Panc1 (cell line): ENCODE data around the gene LAIR2. TPM values are rescaled to one million over a fixed set of nuclear protein-coding genes. Genes with fewer than 3 reads are reported as not detected.
A peak's percentile ranks its signal among the peaks of the same experiment; 100 is the strongest.

Experiments used
- ATAC-seq: fragments of 200-7000 bp; cut with Tn5 transposase; 2 replicates; pipeline ENCODE4 v1.9.1; 2020; ENCODE audit warnings: mild to moderate bottlenecking, moderate library complexity
- BruUV-seq: library from RNA; stranded (reverse); fragments of 400-500 nt; replicated peaks from 2 replicates; lab custom pipeline; 2021; lab: Mats Ljungman, UMichigan
- CTCF ChIA-PET: fragments of 300-600 bp; sonication (Branson Sonifier 250); formaldehyde crosslinking; loops from one replicate; lab custom pipeline; 2022; ENCODE audit warnings: antibody characterized with exemption; lab: Charles Lee
- POLR2A ChIA-PET: fragments of 300-600 bp; sonication (Branson Sonifier 250); formaldehyde crosslinking; loops from one replicate; lab custom pipeline; 2022; ENCODE audit warnings: antibody characterized with exemption; lab: Charles Lee
- DNase-seq: peaks from one replicate; pipeline ENCODE4 v3.0.0-alpha.2; 2010; ENCODE audit warnings: low read depth, low spot score
- H3K27ac ChIP-seq: 2 replicates; pipeline ENCODE4 v1.5.1; 2011; ENCODE audit warnings: mild to moderate bottlenecking, low read length, inconsistent platforms
- H3K27me3 ChIP-seq: fragments of 200-500 bp; sonication (Bioruptor generic); 2 replicates; pipeline ENCODE4 v1.6.0; 2014; ENCODE audit warnings: low read length, inconsistent platforms; ENCODE audit not compliant: control insufficient read depth, insufficient read depth
- H3K36me3 ChIP-seq: fragments of 200-500 bp; sonication (Bioruptor generic); 2 replicates; pipeline ENCODE4 v1.5.1; 2014; ENCODE audit warnings: inconsistent platforms, mild to moderate bottlenecking, low read length, moderate library complexity; ENCODE audit not compliant: control insufficient read depth, insufficient read depth
- H3K4me1 ChIP-seq: 2 replicates; pipeline ENCODE4 v1.5.1; 2011; ENCODE audit warnings: inconsistent platforms, mild to moderate bottlenecking, low read length, moderate library complexity; ENCODE audit not compliant: control insufficient read depth, insufficient read depth
- H3K4me3 ChIP-seq, 2 experiments: 2 replicates each; pipeline ENCODE4 v1.5.1; 2011 to 2012; ENCODE audit warnings: low read depth in 2 of 2, low read length in 2 of 2, mild to moderate bottlenecking in 2 of 2, inconsistent platforms in 1 of 2, moderate library complexity in 1 of 2
- H3K9me3 ChIP-seq: fragments of 200-500 bp; sonication (Bioruptor generic); 2 replicates; pipeline ENCODE4 v1.5.1; 2014; ENCODE audit warnings: low read depth, mild to moderate bottlenecking, inconsistent platforms, low read length, moderate library complexity; ENCODE audit not compliant: control insufficient read depth, insufficient read depth
- CTCF ChIP-seq: fragments of 450-650 bp; IDR thresholded peaks from 2 replicates; pipeline ENCODE4 v1.5.1; 2017; ENCODE audit warnings: mild to moderate bottlenecking
- POLR2AphosphoS5 ChIP-seq: IDR thresholded peaks from 2 replicates; pipeline ENCODE4 v1.6.1; 2012; ENCODE audit warnings: mild to moderate bottlenecking, low read depth, low read length, moderate library complexity
- REST ChIP-seq, 2 experiments: IDR thresholded peaks; 2 replicates each; pipeline ENCODE4 v1.6.1; 2011 to 2012; ENCODE audit warnings: low read depth in 2 of 2, control low read depth in 1 of 2, low read length in 1 of 2, mild to moderate bottlenecking in 1 of 2, moderate library complexity in 1 of 2; ENCODE audit not compliant: insufficient read depth in 1 of 2
- SIN3A ChIP-seq: IDR thresholded peaks from 2 replicates; pipeline ENCODE4 v1.6.1; 2012; ENCODE audit warnings: low read depth, mild to moderate bottlenecking, low read length, moderate library complexity, borderline replicate concordance; ENCODE audit not compliant: insufficient read depth
- TCF7L2 ChIP-seq: IDR thresholded peaks from 2 replicates; pipeline ENCODE4 v1.6.1; 2011; ENCODE audit warnings: mild to moderate bottlenecking, low read depth, low read length, inconsistent platforms
- in situ Hi-C: cut with HindIII; loops from 2 replicates; pipeline ENCODE4 v1.10.0; 2016; ENCODE audit warnings: low sequenced_read_pairs, low pct_unique_long_range_greater_than_20kb
- intact Hi-C: fragments of 100-400 bp; cut with micrococcal nuclease; formaldehyde crosslinking; loops from one replicate; pipeline ENCODE4 v1.10.0; 2022; ENCODE audit not compliant: unreplicated experiment
- total RNA-seq: library from RNA; stranded (reverse); gene quantifications from one replicate; pipeline ENCODE4 v1.2.1, GENCODE V29; 2021; ENCODE audit not compliant: unreplicated experiment

LAIR2 gene
- total RNA-seq, 1 experiment from 2014 or later, result not detected

- TF ChIP-seq TCF7L2 (no peak), POLR2AphosphoS5 (no peak), CTCF (no peak), REST (IDR thresholded peaks at IDR 0.05; ENCODE audit: insufficient read depth in 1 of 2, low read depth in 2 of 2, low read length in 1 of 2) (no peak), SIN3A (no peak)
- intact Hi-C loops (no loop called here), in situ Hi-C loops (no loop called here)
- Histone ChIP-seq H3K27ac (no peak overlapping the region), H3K4me1 (peaks cover 26% of the 10 kb centered on the region), H3K9me3 (no peaks in the 10 kb centered on the region), H3K4me3 (no peak overlapping the region), H3K27me3 (no peaks in the 10 kb centered on the region), H3K36me3 (peaks cover 16% of the 10 kb centered on the region; the same call in 1 of the 2 replicates)
- no TSS peak for BruUV-seq
- POLR2A ChIA-PET, result no interaction called here
- CTCF ChIA-PET, result no interaction called here
- DNase-seq (no peak), ATAC-seq (no peak)
Observed at GRCh38 chr19:54458648-54459281, 43.9 kb upstream of the LAIR2 start.

GRCh38 chr19:54459282-54460229, 43.1 kb upstream of the LAIR2 start:
- peak; percentile 53; the same call in 1 of the 2 replicates for TF ChIP-seq POLR2AphosphoS5
- TF ChIP-seq SIN3A, result no peak
- peaks cover 26% of the 10 kb centered on the region for H3K4me1 ChIP-seq
- ChIA-PET CTCF (interaction anchor here (1.2 kb wide), 1 partner anchor 21 kb away, joined by 13 read pairs; no protein-coding TSS in a partner anchor), POLR2A (no interaction called here)
- H3K27me3 ChIP-seq, result no peaks in the 10 kb centered on the region
- in situ Hi-C loops (no loop called here), intact Hi-C loops (no loop called here)
- H3K4me3 ChIP-seq, result no peak overlapping the region
- no peak for DNase-seq
- peaks cover 9% of the 10 kb centered on the region; the same call in 1 of the 2 replicates for H3K36me3 ChIP-seq
- H3K27ac ChIP-seq, result peak overlapping the region; percentile 3; the same call in 1 of the 2 replicates
- BruUV-seq, result TSS peak; percentile 42
- H3K9me3 ChIP-seq, result no peaks in the 10 kb centered on the region
- ATAC-seq, result no peak
